HTR-8/SVneo (cell line): ENCODE results near the gene NRG2.

Experiments used
- DNase-seq: peaks from one replicate; pipeline ENCODE4 v3.0.0; 2011; ENCODE audit warnings: low spot score, mixed read lengths; ENCODE audit not compliant: insufficient read length
- FAIRE-seq: peaks from 2 replicates; lab custom pipeline; 2011; peaks lifted over from hg19 to GRCh38; lab: Jason Lieb, UNC

NRG2 gene

DNA sequence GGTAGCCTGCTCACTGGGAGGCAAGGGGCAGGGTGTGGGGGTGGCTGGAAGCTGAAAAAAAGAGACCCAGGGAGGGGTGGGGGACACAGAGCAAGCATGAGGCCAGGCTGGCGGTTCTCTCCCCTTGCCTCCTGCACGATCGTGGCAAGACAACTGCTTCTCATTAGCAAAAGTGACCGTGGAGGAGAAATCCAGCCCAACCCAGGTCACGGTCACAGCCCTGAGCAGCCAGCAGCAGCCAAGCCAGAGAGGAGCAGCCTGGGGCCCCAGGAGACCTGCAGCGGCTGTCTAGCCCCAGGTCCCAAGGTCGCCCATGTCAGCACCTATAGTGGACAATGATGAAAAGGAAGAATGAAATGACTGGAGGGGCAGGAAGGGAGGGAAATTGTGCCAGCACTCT is 89.1 kb downstream of the NRG2 start:
- FAIRE-seq: no peak
- no peak for DNase-seq

DNA sequence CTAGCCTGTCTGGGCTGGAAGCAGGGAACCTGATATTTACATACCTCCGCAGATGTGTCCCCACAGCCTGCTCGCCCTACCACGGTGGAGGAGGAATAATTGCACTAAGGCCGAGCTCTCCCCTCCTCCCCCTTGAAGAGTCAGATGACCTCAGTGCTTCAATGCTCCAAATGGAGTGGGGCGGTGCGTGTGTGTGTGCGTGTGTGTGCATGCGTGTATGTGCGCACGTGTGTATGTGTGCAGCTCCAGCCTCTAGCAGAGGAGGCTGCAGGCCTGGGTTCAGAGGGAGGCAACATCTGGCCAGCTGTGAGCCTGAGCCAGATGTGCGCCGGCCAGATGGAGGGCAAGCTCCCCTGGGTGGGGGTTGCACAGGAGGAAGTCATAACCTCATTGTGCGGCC is 90.5 kb downstream of the NRG2 start:
- FAIRE-seq: no peak
- no peak for DNase-seq

DNA sequence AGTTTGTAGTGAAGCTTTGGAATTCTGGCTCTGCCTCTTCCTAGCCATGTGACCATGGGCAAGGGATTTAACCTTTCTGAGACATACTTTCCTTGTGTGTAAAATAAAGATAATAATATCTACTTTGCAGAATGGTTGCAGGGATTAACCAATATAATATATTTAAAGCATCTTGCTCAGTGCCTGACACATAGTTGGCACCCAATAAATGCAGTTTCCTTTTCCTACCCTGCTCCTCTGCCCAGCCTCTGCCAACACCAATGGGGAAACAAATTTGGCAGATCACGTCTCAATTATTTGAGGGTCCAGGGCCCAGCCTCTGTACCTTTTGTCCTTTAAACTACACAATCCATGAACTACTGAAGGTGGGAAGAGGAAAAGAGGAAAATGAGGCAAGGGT is 91.1 kb downstream of the NRG2 start:
- DNase-seq (no peak), FAIRE-seq (no peak)

DNA sequence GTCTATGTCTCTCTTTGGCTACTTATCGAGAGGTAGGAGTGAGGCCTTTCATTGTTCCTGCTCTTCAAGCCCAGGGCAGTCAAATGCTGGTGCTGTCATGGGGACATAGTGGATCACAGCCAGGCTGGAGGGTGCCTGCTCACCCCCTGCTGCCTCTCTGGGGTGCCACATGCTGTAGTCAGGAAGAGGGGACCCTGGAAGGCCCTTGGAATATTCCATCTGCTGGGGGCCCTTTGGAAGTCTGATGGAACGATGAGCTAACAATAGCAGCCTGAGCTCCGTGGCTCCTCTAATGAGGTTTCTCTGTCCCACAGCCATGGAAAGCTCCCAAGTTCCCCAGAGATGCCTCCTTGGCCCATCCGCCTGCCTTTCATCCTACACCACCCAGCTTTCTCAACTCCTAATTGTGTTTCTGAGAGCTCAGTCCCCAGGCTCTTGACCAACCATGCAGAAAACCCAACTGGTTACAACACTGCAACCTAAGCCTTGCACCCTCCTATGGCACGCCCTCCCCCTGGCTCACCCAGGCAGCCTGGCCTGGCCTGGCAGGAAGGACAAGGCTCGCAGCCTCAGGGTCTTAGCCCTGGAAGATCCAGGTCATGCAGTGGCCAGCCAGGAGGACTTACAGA is 91.7 kb downstream of the NRG2 start:
- no peak for DNase-seq
- FAIRE-seq: no peak

DNA sequence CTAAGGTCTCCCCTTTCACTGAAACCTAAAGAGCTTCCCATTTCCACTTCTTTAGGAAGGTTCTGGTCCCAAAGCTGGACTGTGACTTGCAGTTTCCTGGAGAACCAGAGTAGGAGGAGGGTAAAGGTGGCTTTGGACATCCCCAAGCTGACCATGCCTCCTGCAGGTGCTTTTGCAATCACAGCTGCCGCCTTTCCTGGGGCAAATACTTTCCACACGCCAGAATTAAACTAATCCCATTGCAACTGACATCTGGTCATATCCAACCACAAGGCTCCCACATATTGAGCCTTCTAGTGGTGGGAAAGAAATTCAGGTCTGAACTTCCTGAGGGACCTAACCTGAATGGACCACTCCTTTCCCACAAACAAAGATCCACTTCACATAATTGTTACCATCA is 92.7 kb downstream of the NRG2 start:
- FAIRE-seq: no peak
- no peak for DNase-seq

DNA sequence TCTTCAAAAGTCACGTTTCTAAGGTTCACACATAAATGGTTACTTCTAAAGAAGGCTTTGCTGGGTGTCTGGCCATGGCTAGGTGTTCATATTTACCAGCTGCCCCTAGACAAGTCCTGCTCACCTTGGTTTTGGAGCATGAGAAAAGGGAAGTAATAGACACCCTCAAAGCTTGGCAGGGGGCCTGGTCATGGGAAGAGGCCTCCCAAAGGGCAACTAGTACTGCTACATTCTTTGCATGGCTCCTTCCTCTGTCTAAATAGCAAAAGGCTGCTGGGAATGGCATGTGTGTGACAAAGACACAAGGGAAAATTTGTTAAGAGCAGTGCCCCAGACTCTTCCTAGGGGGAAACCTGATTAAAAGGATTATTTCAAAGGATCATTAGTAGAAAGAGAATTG is 93.4 kb downstream of the NRG2 start:
- FAIRE-seq: no peak
- DNase-seq: no peak

DNA sequence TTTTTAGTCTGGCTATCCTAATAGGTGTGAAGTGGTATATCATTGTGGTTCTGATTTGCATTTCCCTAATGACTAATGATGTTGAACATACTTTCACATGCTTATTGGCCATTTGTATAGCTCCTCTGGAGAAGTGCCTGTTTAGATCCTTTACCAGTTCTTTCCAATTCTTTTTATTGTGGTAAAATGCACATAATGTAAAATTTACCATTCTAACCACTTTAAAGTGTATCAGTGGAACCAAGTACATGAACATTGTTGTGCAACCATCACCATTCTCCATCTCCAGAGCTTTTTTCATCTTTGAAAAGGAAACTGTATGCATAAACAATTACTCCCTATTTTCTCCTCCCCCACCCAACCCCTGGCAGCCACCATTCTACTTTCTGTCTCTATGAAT is 95.4 kb downstream of the NRG2 start:
- DNase-seq (no peak), FAIRE-seq (no peak)

DNA sequence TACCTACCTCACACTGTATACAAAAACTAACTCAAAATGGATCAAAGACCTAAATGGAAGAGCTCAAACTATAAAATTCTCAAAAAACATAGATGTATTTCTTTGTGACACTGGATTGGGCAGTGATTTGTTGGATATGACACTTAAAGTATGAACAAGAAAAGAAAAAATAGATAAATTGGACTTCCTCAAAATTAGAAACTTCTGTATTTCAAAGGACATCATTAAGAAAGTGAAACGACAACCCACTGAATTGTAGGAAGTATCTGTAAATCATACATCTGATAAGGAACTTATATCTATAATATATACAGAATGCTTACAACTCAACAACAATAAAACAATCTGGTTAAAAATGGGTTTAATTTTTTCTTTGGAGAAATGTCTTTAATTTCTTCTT is 96.7 kb downstream of the NRG2 start:
- DNase-seq (no peak), FAIRE-seq (no peak)

DNA sequence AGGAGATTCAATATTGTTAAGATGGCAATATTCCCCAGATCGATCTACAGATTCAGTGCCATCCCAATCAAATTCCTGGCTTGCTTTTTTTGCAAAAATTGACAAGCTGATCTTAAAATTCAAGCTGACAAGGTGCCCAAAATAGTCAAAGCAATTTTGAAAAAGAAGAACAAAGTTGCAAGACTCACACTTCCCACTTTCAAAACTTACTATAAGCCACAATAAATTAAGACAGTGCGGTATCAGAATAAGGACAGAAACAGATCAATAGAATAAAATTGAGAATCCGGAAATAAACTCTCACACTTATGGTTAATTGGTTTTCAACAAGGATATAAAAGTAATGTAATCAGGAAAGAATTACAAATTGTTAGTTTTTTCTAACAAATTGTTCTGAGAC is 97.1 kb downstream of the NRG2 start:
- FAIRE-seq: no peak
- DNase-seq: no peak

DNA sequence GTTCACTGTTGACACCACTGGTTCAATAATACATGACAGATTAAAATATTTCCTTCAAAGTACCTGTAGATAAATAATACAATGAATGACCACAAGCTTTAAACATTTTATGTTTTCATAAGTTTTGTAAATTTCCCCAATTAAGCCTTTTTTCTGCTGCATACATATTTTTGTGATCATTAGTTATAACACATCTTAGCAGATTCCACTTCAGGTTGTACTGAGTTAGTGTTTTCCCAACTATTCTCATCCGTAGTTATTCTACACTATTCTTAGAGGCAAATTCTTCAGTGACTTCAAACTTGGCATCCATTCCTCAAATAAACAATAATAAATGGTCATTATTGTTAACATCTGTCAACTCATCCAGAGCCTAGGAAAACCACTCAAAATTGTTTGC is 100.9 kb downstream of the NRG2 start:
- DNase-seq (no peak), FAIRE-seq (no peak)

DNA sequence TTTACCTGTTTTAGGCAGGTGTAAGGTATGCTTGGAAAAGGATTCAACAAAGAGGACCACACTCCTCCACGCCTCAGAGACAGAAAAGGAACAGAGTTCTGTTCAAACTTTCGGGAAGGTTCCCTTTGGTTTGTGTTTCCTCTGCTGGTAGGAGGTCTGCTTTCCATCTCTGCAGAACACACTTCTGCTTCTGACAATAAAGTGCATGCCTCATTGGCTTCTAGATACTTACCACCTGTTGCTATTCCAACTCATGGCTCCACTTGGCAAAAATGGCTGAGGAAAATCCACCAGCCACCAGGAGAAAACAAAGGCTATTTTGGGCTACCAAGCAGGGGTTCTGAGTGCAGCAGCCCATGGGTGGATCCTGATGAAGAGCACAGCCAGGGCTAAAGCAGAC is 112.7 kb downstream of the NRG2 start:
- DNase-seq (no peak), FAIRE-seq (no peak)

DNA sequence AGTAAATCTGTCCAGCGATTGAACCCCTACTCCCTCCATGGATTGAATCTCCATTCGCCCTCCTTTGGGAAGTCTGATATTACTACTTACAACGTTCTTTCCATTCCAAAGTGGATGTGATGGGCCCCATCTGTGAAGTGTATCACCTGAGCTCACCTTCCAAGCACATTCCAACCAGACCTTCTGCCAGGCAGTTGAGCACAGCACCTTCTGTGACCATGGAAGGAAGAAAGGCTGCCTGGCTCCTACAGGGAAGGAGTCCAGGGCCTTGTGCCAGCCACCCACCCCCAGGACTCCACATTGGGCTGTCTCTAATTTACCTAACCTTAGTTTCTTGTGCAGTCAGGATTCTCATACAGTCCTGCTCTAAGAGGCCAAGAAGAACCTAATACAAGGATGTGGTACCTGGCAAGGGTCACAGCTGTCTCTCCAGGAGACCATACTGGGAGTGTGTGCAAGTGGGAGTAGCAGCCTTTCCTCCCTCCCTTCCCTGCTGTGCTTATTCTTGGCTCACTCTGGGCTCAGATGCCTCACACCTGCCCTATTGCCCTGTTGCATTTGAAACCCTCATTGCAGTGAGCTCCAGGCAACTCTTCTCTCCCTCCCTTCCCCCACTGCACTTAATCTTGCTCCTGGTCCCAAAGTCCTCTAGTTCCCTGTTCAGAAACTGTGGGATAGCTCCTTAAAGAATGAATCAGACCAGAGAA is 116.1 kb downstream of the NRG2 start:
- DNase-seq: no peak
- no peak for FAIRE-seq

DNA sequence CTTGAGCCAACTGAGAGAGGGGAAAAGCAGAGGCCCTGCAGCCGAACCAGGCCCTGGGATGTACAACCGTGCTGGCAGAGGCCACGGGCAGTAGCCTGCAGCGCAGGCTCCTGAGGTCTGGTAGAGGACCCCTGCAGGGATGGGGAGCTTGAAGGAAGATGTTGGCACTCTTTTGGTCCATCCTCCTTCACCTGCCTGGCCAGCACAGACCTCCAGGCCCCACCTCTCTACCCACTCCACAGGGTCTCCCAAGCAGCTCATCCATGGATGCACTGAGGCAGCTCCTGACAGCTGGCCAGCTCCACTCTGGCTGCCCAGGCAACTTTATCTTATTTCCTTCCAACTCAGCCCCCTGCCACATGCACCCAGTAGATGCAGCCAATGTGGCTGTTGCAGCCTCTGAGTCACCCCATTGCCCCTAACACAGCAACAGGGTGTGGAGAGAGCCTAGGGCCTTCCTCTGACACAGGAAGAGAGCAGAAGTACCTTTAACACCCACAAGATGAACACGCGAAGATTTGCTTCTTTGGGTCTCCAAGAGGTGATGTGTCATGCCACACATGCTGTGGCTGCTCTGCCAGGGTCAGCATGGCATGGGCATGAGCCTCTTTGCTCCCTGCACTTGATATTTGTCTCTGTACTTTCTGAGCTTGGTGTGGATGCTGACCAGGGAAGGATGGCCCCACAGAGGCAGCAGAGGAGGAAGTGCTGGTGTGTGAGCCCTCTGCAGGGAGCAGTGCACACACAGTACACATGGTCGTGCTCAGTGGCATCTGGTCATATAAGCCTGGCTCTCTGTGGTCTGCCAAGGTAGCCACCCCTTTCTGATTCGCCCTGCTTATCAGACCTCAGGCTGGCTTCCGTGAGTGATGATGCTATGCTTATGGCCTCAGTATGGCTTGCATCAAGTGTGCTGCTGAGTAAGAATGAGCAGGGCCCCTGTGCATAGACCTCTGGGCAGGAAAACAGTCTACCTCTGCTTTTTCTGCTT is 117.2 kb downstream of the NRG2 start:
- FAIRE-seq: no peak
- no peak for DNase-seq

DNA sequence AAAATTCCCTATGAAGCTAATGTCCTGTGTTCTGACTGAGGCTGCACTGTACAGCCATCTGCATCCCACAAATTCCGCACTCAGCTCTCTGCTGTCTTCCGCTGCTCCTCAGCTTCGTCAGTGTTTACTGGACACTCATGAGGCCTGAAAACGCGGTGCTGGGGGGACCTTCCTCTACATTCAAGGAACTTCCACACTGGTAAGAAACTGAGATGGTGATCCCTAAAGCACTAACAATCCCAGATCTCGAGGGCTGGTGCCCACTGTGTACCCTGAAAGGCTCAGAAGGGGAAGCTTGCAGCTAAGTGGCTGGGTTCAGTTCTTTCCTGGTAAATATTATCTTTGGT is 117.9 kb downstream of the NRG2 start:
- DNase-seq: no peak
- no peak for FAIRE-seq

DNA sequence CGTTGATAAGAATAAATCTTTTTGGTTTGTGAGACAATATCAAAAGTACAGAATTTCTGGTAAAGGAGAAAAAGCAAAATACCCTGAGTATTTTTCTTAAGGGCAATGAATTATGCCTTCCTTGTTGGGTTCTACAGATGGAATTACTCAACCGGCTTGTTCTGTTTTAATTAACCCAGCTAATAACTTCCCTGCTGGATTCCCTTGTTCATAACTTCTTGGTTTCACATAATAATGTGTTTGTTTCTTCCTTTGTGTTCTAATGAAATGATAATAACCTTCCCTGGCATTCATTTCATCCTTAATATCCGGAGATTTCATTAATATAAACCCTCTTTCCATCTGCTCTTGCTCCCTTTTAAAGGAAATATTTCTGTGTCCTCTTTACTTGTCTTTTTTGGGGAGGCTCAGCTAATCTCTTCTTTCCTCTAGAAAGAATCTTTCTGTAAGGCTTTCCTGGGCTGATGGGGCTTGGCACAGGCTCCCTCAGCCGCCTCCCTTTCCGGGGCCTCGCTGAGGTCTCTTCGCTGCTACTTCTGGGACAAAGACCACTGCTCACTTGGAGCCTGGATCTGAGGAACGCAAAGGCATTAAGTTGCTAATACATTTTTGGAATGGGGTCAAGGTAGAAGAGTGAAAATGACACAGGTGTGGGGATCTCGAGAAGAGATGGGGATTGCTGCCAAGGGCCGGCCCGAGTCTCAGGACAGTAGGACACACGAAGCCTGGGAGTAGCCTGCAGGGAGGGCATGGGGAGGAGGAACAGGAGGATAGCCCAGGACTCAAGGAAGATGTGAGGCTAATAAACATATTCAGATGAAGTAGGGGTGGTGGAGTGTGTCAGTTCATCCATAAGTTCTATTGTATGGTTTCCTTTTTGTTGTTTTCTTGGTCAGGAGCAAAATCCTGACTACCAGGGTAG is 118.5 kb downstream of the NRG2 start:
- FAIRE-seq (no peak), DNase-seq (no peak)

DNA sequence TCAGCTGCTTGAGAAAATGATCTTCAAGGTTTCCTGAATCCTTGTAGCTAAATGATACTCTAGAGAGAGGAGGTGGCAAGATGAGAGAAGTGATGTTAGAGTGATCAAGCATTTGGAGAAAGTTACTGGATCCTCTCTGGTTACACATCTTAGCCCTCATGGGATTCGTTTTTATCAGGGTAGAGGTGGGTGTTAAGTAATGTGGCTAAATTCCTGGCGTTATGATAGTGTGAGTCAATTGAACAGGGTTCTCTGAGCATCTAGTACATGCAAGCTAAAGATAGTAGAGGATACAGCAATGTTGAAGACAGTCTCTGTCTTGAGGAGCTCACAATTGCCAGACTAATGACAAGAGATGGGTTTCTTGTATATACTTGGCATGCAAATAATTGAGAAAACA is 123.8 kb downstream of the NRG2 start:
- FAIRE-seq (no peak), DNase-seq (no peak)

DNA sequence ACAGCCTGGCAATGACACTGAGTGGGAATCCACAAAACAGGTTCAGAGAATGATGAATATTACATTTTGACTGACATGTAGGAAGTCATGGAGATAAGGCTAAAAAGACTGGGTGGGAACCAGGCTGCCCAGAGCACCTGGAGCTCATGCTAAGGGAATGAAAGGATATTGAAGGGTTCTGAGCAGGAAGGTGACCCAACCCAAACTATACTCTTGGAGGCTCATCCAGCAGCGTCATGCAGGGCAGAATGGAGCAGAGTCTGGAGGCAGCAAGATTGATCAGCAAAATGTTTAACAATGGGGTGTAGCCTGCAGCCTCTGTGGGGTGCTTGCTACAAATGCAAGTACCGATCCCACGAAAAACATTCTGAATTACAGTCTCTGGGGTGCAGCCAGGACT is 127.3 kb downstream of the NRG2 start:
- FAIRE-seq: no peak
- DNase-seq: no peak

DNA sequence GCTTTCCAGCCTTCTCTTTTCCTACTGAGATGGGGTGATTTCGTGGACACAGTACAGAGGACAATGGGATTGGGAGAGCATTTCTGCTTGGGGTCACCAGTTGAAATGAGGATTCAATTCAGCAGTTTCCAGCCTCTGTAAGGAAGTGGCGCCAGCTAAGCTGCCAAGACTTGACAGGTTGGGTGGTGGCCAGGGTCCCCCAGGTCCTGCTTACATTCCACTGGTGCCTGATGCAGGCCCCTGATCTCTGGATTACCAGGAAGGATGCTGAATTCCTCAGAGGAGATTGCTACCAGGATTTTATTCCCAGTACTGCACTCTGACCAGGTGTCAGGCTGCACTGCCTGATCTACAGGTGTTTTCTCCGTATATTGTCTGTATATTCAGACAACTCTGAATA is 127.8 kb downstream of the NRG2 start:
- DNase-seq: no peak
- no peak for FAIRE-seq

DNA sequence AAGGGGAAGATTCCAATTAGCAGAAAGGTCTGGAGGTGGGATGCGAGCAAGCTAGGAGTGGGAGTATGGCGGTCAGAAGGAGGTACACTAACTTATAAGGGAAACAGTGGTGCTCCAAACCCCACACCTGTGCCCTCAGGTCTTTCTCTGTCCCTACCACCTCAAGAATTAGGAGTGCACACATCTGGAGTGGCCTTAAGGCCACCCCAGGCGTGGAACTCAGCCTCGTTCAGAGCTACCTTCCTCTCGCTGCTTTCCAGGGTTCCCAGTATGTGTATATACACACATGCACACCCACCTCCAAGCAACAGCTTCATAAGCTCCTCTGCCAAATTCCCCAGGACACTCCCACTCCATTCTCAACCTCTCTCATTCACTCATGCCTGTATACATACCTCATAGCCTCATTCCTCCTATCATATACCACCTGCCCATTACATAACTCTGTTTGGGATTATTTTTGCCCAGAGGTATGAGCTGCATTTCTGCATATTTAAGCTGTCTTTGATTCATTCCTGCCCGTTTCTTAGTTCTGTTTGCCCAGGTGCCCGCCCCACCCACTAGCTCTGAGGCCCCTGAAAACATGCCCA is 128.8 kb downstream of the NRG2 start:
- no peak for FAIRE-seq

DNA sequence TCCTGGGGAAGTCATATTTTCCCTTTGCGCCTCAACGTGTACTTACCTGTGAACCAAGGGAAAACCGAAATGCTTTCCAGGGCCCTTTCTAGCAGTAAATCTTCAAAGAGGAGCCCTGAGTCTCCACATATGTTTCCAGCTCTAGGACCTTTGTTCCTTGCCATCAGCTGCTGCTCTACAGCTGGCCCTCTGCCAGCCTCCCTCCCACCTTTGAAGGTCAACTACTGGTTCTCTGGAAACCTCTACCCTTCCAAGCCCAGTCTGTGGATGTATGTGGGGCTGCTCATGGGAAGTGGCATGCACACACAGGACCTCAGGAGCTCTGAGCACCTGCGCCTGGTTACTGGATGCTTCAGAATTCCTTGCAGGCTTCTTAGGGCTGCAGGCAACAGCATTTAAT is 130.3 kb downstream of the NRG2 start:
- FAIRE-seq (no peak), DNase-seq (no peak)

More for the DNA sequence above, 128.8 kb downstream of the NRG2 start:
- no peak for DNase-seq
